GM12878 (cell line): ENCODE measurements around the gene CYS1. TPM values are rescaled to one million over a fixed set of nuclear protein-coding genes. Genes with fewer than 3 reads are reported as not detected.

Experiments
- ATAC-seq: fragments of 200-7000 bp; cut with Tn5 transposase; 3 replicates; pipeline ENCODE4 v1.9.1; 2020; ENCODE audit warnings: mild to moderate bottlenecking, moderate library complexity
- BruUV-seq: library from RNA; stranded (reverse); fragments of 400-500 nt; replicated peaks from 2 replicates; lab custom pipeline; 2021; lab: Mats Ljungman, UMichigan
- CTCF ChIA-PET: fragments of 300-600 bp; sonication (Branson Sonifier 250); formaldehyde crosslinking; extraction: SDS; loops from one replicate; lab custom pipeline; 2021; ENCODE audit warnings: inconsistent platforms; lab: Yijun Ruan, JAX
- POLR2A ChIA-PET: fragments of 350-600 bp; formaldehyde crosslinking; extraction: SDS; loops from one replicate; lab custom pipeline; 2021; ENCODE audit warnings: inconsistent platforms; lab: Charles Lee
- RAD21 ChIA-PET: fragments of 300-600 bp; sonication (Branson Sonifier 250); formaldehyde crosslinking; loops from one replicate; lab custom pipeline; 2023; ENCODE audit warnings: antibody characterized with exemption; ENCODE audit not compliant: unreplicated experiment; lab: Charles Lee
- SMC1A ChIA-PET: fragments of 300-600 bp; sonication (Branson Sonifier 250); formaldehyde crosslinking; loops from one replicate; lab custom pipeline; 2023; ENCODE audit not compliant: unreplicated experiment, uncharacterized antibody; lab: Charles Lee
- DNase-seq: peaks from one replicate; pipeline ENCODE4 v3.0.0-alpha.2; 2011; ENCODE audit warnings: low read depth, low spot score
- FAIRE-seq: peaks from 3 replicates; lab custom pipeline; 2011; peaks lifted over from hg19 to GRCh38; lab: Jason Lieb, UNC
- H2AFZ ChIP-seq: 2 replicates; pipeline ENCODE4 v1.6.0; 2011; ENCODE audit warnings: low read depth, low read length, control low read depth; ENCODE audit not compliant: control insufficient read depth
- H3K27ac ChIP-seq: 2 replicates; pipeline ENCODE4 v1.5.1; 2011; ENCODE audit warnings: control low read depth; ENCODE audit not compliant: control insufficient read depth, insufficient read depth
- H3K27me3 ChIP-seq, 2 experiments: replicated peaks in 1 of 2; 2 replicates each; pipeline versions ENCODE4 v1.6.0 to v1.6.1; 2011; ENCODE audit warnings: low read length in 1 of 2; ENCODE audit not compliant: control insufficient read depth in 2 of 2, insufficient read depth in 2 of 2
- H3K36me3 ChIP-seq, 2 experiments: 2 replicates each; pipeline ENCODE4 v1.5.1; 2011; ENCODE audit warnings: low read length in 1 of 2; ENCODE audit not compliant: control insufficient read depth in 2 of 2, insufficient read depth in 2 of 2
- H3K4me1 ChIP-seq: 2 replicates; pipeline ENCODE4 v1.6.1; 2011; ENCODE audit warnings: mild to moderate bottlenecking, low read length, moderate library complexity, mixed read lengths; ENCODE audit not compliant: control insufficient read depth, insufficient read depth
- H3K4me2 ChIP-seq: 2 replicates; pipeline ENCODE4 v1.6.0; 2011; ENCODE audit warnings: control low read depth; ENCODE audit not compliant: control insufficient read depth, insufficient read depth
- H3K4me3 ChIP-seq: fragments of 200-600 bp; sonication (generic); 2 replicates; pipeline ENCODE4 v1.5.1; 2016
- H3K79me2 ChIP-seq: 2 replicates; pipeline ENCODE4 v1.6.0; 2011; ENCODE audit warnings: low read length; ENCODE audit not compliant: control insufficient read depth, insufficient read depth
- H3K9ac ChIP-seq: 2 replicates; pipeline ENCODE4 v1.8.0; 2011; ENCODE audit warnings: low read length, control low read depth, mixed read lengths; ENCODE audit not compliant: control insufficient read depth, insufficient read depth
- H3K9me3 ChIP-seq: replicated peaks from 3 replicates; pipeline ENCODE4 v1.5.1; 2011; ENCODE audit warnings: mild to moderate bottlenecking, low read length; ENCODE audit not compliant: control insufficient read depth, insufficient read depth
- H4K20me1 ChIP-seq: 2 replicates; pipeline ENCODE4 v1.6.0; 2011; ENCODE audit not compliant: control insufficient read depth, insufficient read depth
- ASH2L ChIP-seq: fragments of 300-600, 200-600 bp; sonication (generic); IDR thresholded peaks from 2 replicates; pipeline ENCODE4 v1.6.1; 2017; ENCODE audit warnings: low read depth, mild to moderate bottlenecking, borderline replicate concordance
- ATF7 ChIP-seq: fragments of 450-650 bp; IDR thresholded peaks from 2 replicates; pipeline ENCODE4 v1.6.1; 2016; ENCODE audit warnings: low read depth, mild to moderate bottlenecking
- CEBPB ChIP-seq, 2 experiments: fragments of 150-350 bp in 1 of 2; IDR thresholded peaks; 2 replicates each; pipeline ENCODE4 v1.6.1; 2012 to 2014; ENCODE audit warnings: low read depth in 2 of 2, low read length in 2 of 2, borderline replicate concordance in 1 of 2, inconsistent platforms in 1 of 2
- CREM ChIP-seq: IDR thresholded peaks from 2 replicates; pipeline ENCODE4 v1.6.1; 2014; ENCODE audit warnings: antibody characterized with exemption, low read depth
- DPF2 ChIP-seq: fragments of 450-650 bp; IDR thresholded peaks from 2 replicates; pipeline ENCODE4 v1.6.1; 2017; ENCODE audit warnings: mild to moderate bottlenecking
- EGR1 ChIP-seq, 2 experiments: IDR thresholded peaks; 1 replicate in 1 of 2; 2 replicates in 1 of 2; pipeline ENCODE4 v1.6.1; 2011 to 2012; ENCODE audit warnings: low read depth in 2 of 2, low read length in 2 of 2, borderline replicate concordance in 1 of 2, mild to moderate bottlenecking in 1 of 2, moderate library complexity in 1 of 2
- GATAD2B ChIP-seq: fragments of 450-650 bp; conservative IDR thresholded peaks from 2 replicates; pipeline ENCODE4 v1.6.1; 2017; ENCODE audit warnings: low read depth, mild to moderate bottlenecking, moderate library complexity
- NFYA ChIP-seq: IDR thresholded peaks from 2 replicates; pipeline ENCODE4 v1.6.1; 2011; ENCODE audit warnings: low read depth, mild to moderate bottlenecking, low read length, improper control_type of control experiment, borderline replicate concordance
- RCOR1 ChIP-seq: conservative IDR thresholded peaks from 2 replicates; pipeline ENCODE4 v1.6.1; 2012; ENCODE audit warnings: low read depth, low read length, improper control_type of control experiment
- RELA ChIP-seq: fragments of 450-650 bp; IDR thresholded peaks from 2 replicates; pipeline ENCODE4 v1.8.0; 2014; ENCODE audit warnings: borderline replicate concordance; ENCODE audit not compliant: partially characterized antibody
- SP1 ChIP-seq: IDR thresholded peaks from one replicate; pipeline ENCODE4 v1.6.1; 2011; ENCODE audit warnings: low read depth, low read length
- TCF3 ChIP-seq: IDR thresholded peaks from 2 replicates; pipeline ENCODE4 v1.6.1; 2012; ENCODE audit warnings: low read depth, mild to moderate bottlenecking, low read length, borderline replicate concordance; ENCODE audit not compliant: insufficient read depth
- ZNF274 ChIP-seq: IDR thresholded peaks from one replicate; pipeline ENCODE4 v1.8.0; 2011; ENCODE audit not compliant: insufficient read length, insufficient read depth
- WGBS: methylation state at CpG from one replicate; pipeline ENCODE4 v1.1.6; 2016; ENCODE audit warnings: low lambda C conversion rate; ENCODE audit not compliant: insufficient replicate concordance, insufficient coverage; ENCODE audit errors: missing lambda C conversion rate; 5-methylcytosine and 5-hydroxymethylcytosine counted together
- in situ Hi-C: fragments of 300-500 bp; cut with MboI; formaldehyde crosslinking; loops from 9 replicates; pipeline ENCODE4 v1.14.3; 2018; ENCODE audit warnings: mixed read lengths
- intact Hi-C: fragments of 100-400 bp; cut with micrococcal nuclease; formaldehyde crosslinking; loops from one replicate; pipeline ENCODE4 v1.14.2; 2022; ENCODE audit not compliant: unreplicated experiment
- polyA plus RNA-seq, 11 experiments: library from polyadenylated mRNA; depleted of rRNA in 4 of 11; unstranded in 6 of 11; stranded (reverse) in 5 of 11; fragments of >200 nt; fragmentation: Nextera tagmentation in 4 of 11; fragmentation: Illumina TruSeq in 1 of 11; extraction: Ambion mirVana in 4 of 11; extraction: Trizol in 1 of 11; gene quantifications; 1 replicate in 1 of 11; 2 replicates in 10 of 11; pipeline versions ENCODE4 v1.2.1 to v1.2.3, GENCODE V29; 2011 to 2016; ENCODE audit warnings: inconsistent platforms in 2 of 11, missing spikeins in 2 of 11, low read depth in 1 of 11
- total RNA-seq, 4 experiments: library from RNA; depleted of rRNA in 3 of 4; stranded (reverse); fragments of >200 nt in 3 of 4; fragmentation: Illumina TruSeq in 1 of 4; extraction: Trizol in 1 of 4; gene quantifications; 2 replicates each; pipeline versions ENCODE4 v1.2.1 to v1.2.3, GENCODE V29; 2013 to 2021
- TF ChIP-seq, protein P1 (sequence below): IDR thresholded peaks from 2 replicates; pipeline ENCODE4 v1.6.1; 2012; ENCODE audit warnings: low read length, inconsistent platforms
- TF ChIP-seq, protein P2 (sequence below): IDR thresholded peaks from 2 replicates; pipeline ENCODE4 v1.6.1; 2011; ENCODE audit warnings: borderline replicate concordance, low read depth, mild to moderate bottlenecking, moderate library complexity, low read length; ENCODE audit not compliant: insufficient read depth, poor library complexity, severe bottlenecking
- TF ChIP-seq, protein P3 (sequence below): IDR thresholded peaks from 2 replicates; pipeline ENCODE4 v1.6.1; 2011; ENCODE audit warnings: low read depth, mild to moderate bottlenecking, low read length, moderate library complexity, borderline replicate concordance; ENCODE audit errors: extremely low read depth
- TF ChIP-seq, protein P4 (sequence below): fragments of 450-650 bp; formaldehyde crosslinking; IDR thresholded peaks from 2 replicates; pipeline ENCODE4 v1.4.0; 2020; ENCODE audit warnings: mild to moderate bottlenecking, moderate library complexity

CYS1 gene
- total and polyA plus RNA-seq, 10 of the 15 experiments (the other 5 are each of a cell fraction or from before 2014, with no cell fraction given), result 0.35 to 6.4 (median 2.5) TPM

DNA sequence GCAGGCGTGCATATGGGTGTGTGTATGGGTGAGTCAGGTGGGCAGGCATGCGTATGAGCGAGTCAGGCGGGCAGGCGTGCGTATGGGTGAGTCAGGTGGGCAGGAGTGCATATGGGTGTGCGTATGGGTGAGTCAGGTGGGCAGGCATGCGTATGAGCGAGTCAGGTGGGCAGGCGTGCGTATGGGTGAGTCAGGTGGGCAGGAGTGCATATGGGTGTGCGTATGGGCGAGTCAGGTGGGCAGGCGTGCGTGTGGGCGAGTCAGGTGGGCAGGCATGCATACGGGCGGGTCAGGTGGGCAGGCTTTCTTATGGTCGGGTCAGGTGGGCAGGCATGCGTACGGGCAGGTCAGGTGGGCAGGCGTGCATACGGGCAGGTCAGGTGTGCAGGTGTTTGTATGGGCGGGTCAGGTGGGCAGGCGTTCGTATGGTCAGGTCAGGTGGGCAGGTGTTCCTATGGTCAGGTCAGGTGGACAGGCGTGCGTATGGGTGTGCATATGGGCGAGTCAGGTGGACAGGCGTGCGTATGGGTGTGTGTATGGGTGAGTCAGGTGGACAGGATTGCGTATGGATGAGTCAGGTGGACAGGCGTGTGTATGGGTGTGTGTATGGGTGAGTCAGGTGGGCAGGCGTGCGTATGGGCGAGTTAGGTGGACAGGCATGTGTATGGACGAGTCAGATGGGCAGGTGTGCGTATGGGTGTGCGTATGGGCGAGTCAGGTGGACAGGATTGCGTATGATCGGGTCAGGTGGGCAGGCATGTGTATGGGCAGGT is 65.6 kb downstream of the CYS1 start:
- H3K36me3 ChIP-seq, result no peaks in the 10 kb centered on the region
- intact Hi-C loops (no loop called here), in situ Hi-C loops (no loop called here)
- H2AFZ ChIP-seq, result no peak overlapping the region
- FAIRE-seq (no peak), ATAC-seq (no peak), DNase-seq (no peak)
- H3K9ac ChIP-seq, result no peak overlapping the region
- peaks cover 2% of the 10 kb centered on the region; the same call in 1 of the 3 replicates for H3K9me3 ChIP-seq
- CTCF ChIA-PET, result no interaction called here
- no peaks in the 10 kb centered on the region; a peak in 1 of 4 replicates for H3K27me3 ChIP-seq
- BruUV-seq, result no TSS peak
- H3K79me2 ChIP-seq, result no peaks in the 10 kb centered on the region
- no peak overlapping the region for H3K27ac ChIP-seq
- H4K20me1 ChIP-seq, result no peaks in the 10 kb centered on the region
- H3K4me2 ChIP-seq, result no peak overlapping the region
- RAD21 ChIA-PET, result no interaction called here
- WGBS, result 86% methylated on average over 42 of the region's 42 CpGs
- SMC1A ChIA-PET, result no interaction called here
- H3K4me3 ChIP-seq, result no peak overlapping the region
- H3K4me1 ChIP-seq, result no peaks in the 10 kb centered on the region
- POLR2A ChIA-PET, result no interaction called here
- TF ChIP-seq SP1 (no peak), EGR1 (IDR thresholded peaks at IDR 0.05; ENCODE audit: borderline replicate concordance in 1 of 2, low read depth in 2 of 2, low read length in 2 of 2) (no peak), RELA (no peak), TCF3 (0 out of 2 replicates have a peak, but pooled peaks have one; percentile 19), ASH2L (no peak), ZNF274 (no peak), CREM (no peak), CEBPB (IDR thresholded peaks at IDR 0.05; ENCODE audit: borderline replicate concordance in 1 of 2, low read depth in 2 of 2, low read length in 2 of 2) (no peak), RCOR1 (no peak), DPF2 (no peak), ATF7 (no peak), NFYA (no peak), GATAD2B (no peak)
- TF ChIP-seq, protein P1, sequence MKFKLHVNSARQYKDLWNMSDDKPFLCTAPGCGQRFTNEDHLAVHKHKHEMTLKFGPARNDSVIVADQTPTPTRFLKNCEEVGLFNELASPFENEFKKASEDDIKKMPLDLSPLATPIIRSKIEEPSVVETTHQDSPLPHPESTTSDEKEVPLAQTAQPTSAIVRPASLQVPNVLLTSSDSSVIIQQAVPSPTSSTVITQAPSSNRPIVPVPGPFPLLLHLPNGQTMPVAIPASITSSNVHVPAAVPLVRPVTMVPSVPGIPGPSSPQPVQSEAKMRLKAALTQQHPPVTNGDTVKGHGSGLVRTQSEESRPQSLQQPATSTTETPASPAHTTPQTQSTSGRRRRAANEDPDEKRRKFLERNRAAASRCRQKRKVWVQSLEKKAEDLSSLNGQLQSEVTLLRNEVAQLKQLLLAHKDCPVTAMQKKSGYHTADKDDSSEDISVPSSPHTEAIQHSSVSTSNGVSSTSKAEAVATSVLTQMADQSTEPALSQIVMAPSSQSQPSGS, result no peak
- TF ChIP-seq, protein P2, sequence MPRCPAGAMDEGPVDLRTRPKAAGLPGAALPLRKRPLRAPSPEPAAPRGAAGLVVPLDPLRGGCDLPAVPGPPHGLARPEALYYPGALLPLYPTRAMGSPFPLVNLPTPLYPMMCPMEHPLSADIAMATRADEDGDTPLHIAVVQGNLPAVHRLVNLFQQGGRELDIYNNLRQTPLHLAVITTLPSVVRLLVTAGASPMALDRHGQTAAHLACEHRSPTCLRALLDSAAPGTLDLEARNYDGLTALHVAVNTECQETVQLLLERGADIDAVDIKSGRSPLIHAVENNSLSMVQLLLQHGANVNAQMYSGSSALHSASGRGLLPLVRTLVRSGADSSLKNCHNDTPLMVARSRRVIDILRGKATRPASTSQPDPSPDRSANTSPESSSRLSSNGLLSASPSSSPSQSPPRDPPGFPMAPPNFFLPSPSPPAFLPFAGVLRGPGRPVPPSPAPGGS, result peak; percentile 81
- TF ChIP-seq, protein P3, sequence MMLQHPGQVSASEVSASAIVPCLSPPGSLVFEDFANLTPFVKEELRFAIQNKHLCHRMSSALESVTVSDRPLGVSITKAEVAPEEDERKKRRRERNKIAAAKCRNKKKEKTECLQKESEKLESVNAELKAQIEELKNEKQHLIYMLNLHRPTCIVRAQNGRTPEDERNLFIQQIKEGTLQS, result no peak
- TF ChIP-seq, protein P4, sequence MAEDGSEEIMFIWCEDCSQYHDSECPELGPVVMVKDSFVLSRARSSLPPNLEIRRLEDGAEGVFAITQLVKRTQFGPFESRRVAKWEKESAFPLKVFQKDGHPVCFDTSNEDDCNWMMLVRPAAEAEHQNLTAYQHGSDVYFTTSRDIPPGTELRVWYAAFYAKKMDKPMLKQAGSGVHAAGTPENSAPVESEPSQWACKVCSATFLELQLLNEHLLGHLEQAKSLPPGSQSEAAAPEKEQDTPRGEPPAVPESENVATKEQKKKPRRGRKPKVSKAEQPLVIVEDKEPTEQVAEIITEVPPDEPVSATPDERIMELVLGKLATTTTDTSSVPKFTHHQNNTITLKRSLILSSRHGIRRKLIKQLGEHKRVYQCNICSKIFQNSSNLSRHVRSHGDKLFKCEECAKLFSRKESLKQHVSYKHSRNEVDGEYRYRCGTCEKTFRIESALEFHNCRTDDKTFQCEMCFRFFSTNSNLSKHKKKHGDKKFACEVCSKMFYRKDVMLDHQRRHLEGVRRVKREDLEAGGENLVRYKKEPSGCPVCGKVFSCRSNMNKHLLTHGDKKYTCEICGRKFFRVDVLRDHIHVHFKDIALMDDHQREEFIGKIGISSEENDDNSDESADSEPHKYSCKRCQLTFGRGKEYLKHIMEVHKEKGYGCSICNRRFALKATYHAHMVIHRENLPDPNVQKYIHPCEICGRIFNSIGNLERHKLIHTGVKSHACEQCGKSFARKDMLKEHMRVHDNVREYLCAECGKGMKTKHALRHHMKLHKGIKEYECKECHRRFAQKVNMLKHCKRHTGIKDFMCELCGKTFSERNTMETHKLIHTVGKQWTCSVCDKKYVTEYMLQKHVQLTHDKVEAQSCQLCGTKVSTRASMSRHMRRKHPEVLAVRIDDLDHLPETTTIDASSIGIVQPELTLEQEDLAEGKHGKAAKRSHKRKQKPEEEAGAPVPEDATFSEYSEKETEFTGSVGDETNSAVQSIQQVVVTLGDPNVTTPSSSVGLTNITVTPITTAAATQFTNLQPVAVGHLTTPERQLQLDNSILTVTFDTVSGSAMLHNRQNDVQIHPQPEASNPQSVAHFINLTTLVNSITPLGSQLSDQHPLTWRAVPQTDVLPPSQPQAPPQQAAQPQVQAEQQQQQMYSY (CRISPR knock-in tag), result no peak
